PFSK-1 (cell line): ENCODE data around the gene PRX.

Experiments
- FOXP2 ChIP-seq: optimal IDR thresholded peaks from 2 replicates; pipeline ENCODE3; 2011; ENCODE audit warnings: borderline replicate concordance, control low read depth, inconsistent platforms; ENCODE audit not compliant: insufficient read depth; ENCODE audit errors: extremely low read length, extremely low read depth
- POLR2AphosphoS5 ChIP-seq: IDR thresholded peaks from 2 replicates; pipeline ENCODE4 v1.6.1; 2012; ENCODE audit warnings: low read depth, mild to moderate bottlenecking, control low read depth, low read length, moderate library complexity
- SIN3A ChIP-seq: IDR thresholded peaks from 2 replicates; pipeline ENCODE4 v1.6.1; 2012; ENCODE audit warnings: mild to moderate bottlenecking, low read length, moderate library complexity, borderline replicate concordance; ENCODE audit not compliant: insufficient read depth
- TAF1 ChIP-seq: IDR thresholded peaks from 2 replicates; pipeline ENCODE4 v1.6.1; 2012; ENCODE audit warnings: low read length, control low read depth, borderline replicate concordance; ENCODE audit not compliant: insufficient read depth
- TF ChIP-seq, protein P1 (sequence below), 2 experiments: IDR thresholded peaks; 2 replicates each; pipeline versions ENCODE4 v1.6.1 to v1.8.0; 2011 to 2012; ENCODE audit warnings: low read depth in 2 of 2, low read length in 2 of 2, control low read depth in 1 of 2, inconsistent platforms in 1 of 2, mild to moderate bottlenecking in 1 of 2, moderate library complexity in 1 of 2; ENCODE audit not compliant: insufficient read depth in 1 of 2

Gene PRX

DNA sequence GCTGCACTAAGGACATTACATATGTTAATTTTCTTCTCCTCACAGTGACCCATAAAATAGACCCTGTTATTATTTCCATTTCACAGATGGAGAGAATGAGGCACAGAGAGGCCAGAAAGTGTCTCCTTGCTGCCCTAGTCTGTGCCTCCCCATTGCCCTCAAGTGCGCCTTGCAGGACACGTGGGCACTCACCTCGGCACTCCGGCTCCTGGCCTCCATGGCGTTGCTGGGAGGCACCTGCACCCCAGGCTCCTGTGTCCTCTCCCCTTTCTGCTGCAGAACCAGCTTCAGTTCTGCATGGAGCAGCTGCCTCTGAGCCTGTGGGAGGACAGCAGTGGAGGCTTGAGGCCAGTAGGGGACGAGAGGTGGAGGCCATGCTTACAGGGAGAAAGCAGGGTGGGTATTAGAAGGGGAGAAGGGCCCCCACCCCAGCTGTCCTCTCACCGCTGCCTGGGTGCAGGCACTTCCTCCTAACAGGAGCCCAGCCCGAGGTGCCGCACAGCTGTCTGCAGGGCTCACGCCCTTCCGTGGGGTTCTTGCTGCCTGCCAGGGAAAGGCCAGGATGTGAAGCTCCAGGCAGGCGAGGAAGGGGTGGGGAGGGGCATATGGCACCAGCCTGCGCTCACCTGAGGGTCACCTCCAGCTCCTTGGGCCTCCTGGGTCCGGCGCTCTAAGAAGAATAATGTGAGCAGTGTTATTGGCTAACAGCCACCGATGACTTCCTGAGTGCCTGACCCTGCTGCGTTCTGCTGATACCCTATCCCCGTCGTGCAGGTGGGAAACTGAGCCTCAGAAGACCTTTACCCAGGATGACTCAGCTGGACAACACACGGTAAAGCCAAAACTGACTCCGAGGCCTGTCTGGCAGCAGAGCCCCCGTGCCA is 5.2 kb downstream of the PRX start:
- TF ChIP-seq, protein P1, sequence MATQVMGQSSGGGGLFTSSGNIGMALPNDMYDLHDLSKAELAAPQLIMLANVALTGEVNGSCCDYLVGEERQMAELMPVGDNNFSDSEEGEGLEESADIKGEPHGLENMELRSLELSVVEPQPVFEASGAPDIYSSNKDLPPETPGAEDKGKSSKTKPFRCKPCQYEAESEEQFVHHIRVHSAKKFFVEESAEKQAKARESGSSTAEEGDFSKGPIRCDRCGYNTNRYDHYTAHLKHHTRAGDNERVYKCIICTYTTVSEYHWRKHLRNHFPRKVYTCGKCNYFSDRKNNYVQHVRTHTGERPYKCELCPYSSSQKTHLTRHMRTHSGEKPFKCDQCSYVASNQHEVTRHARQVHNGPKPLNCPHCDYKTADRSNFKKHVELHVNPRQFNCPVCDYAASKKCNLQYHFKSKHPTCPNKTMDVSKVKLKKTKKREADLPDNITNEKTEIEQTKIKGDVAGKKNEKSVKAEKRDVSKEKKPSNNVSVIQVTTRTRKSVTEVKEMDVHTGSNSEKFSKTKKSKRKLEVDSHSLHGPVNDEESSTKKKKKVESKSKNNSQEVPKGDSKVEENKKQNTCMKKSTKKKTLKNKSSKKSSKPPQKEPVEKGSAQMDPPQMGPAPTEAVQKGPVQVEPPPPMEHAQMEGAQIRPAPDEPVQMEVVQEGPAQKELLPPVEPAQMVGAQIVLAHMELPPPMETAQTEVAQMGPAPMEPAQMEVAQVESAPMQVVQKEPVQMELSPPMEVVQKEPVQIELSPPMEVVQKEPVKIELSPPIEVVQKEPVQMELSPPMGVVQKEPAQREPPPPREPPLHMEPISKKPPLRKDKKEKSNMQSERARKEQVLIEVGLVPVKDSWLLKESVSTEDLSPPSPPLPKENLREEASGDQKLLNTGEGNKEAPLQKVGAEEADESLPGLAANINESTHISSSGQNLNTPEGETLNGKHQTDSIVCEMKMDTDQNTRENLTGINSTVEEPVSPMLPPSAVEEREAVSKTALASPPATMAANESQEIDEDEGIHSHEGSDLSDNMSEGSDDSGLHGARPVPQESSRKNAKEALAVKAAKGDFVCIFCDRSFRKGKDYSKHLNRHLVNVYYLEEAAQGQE (IDR thresholded peaks at IDR 0.05; ENCODE audit: insufficient read depth in 1 of 2, low read depth in 2 of 2, low read length in 2 of 2): no peak
- TF ChIP-seq FOXP2 (no peak), SIN3A (no peak), POLR2AphosphoS5 (no peak), TAF1 (no peak)

DNA sequence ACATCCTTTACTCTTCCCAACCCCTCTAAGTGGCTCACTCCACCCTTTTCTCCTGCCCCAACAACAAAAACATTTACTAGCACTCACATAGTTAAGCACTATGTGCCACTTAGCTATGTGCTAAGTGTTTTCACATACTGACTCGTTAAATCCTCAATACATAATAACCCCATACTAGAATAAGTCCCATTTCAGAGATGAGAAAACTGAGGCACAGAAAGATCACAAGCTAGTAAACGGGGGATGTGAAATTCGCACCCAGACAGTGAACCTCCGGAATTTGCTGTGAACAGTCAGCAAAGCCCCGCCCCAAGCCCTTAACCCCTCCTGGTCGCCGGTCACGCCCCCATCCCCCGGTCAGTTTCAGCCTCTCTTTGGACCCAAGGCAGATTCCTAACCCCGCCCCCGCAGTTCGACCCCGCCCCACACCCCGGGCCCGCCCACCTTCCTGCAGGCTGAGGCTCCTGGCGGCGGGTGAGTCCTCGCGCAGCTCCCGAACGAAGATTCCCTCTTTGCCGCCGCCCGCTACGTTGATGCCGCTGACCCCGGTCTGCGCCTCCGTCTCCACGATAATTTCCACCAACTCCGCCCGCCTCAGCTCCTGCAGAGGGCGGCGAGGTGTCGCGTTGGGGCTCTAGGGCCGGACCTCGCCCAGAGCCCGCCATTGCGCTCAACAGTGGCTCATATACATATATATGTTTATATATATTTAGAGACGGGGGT is 9.8 kb downstream of the PRX start:
- TF ChIP-seq SIN3A: no peak
- no peak for TF ChIP-seq POLR2AphosphoS5
- TF ChIP-seq TAF1: no peak

DNA sequence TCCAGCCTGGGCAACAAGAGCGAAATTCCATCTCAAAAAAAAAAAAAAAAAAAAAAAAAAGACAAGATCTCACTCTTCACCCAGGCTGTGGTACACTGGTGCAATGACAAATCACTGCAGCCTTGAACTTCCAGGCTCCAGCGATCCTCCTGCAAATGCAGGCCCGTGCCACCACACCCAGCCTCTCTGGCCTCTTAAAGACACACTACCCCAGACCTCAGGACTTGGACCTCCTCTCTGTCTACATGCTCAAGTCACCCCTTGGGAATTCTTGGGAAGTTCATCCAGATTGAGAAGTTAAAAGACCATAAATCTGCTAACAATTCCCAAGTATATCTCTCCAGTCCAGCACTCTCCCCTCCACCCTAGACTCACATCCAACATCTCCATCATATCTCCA is 12.6 kb downstream of the PRX start:
- TF ChIP-seq TAF1: no peak
- TF ChIP-seq, protein P1 (IDR thresholded peaks at IDR 0.05; ENCODE audit: insufficient read depth in 1 of 2, low read depth in 2 of 2, low read length in 2 of 2): no peak
- TF ChIP-seq SIN3A: no peak
- no peak for TF ChIP-seq POLR2AphosphoS5
- no peak for TF ChIP-seq FOXP2

DNA sequence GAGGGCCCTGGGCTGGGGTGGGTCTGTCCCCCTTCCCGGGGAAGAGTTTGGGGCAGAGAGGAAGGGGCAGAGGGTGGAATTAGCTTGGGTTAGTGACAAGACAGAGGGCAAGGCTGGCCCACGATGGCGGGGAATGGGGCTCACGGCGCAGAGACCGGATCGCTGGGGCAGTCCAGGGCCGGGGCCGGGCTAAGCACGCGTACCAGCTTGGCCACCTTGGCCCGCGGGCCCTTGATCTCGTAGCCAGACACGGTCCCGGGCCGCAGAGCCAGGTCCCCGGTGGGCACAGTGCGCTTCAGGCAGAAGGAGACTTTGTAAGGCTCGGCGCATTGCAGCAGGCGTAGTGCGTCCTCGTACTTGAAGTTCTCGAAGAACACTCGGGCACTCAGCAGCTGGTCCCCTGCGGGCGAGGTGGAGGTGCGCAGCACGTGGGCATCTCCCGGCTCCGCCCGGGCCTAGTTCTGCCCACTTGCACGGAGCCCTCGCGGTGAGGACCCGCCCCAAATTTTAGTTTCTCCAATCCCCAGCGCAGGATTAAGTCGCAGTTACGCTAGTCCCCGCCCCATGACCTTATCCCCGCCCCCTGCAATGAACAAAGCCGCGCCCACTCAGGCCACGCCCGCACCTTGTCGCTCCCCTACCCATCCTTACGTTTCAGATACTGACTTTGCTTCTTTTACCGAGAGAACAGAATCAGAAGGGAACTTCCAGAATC is 14.6 kb downstream of the PRX start:
- TF ChIP-seq SIN3A (no peak), FOXP2 (no peak), TAF1 (no peak), POLR2AphosphoS5 (no peak)
- TF ChIP-seq, protein P1 (IDR thresholded peaks at IDR 0.05; ENCODE audit: insufficient read depth in 1 of 2, low read depth in 2 of 2, low read length in 2 of 2): no peak

DNA sequence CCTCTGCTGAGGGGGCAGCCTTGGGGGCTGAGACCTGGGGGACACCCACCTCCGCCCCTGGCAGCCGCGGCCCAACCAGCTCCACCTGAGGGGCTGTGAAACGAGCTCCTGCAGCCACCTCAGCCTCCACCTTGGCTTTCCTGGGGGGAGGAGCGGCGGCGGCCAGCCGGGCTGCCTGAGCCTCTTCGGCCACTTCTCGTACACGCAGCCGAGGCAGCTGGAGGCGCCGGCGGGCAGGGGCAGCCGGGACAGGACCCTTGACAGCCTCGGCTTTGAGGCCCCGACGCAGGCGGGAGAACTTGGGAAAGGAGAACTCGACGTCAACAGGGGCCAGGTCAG is 15.6 kb downstream of the PRX start:
- TF ChIP-seq POLR2AphosphoS5: no peak
- TF ChIP-seq, protein P1 (IDR thresholded peaks at IDR 0.05; ENCODE audit: insufficient read depth in 1 of 2, low read depth in 2 of 2, low read length in 2 of 2): no peak
